ENCODE data around the gene EFCAB6.

DNA sequence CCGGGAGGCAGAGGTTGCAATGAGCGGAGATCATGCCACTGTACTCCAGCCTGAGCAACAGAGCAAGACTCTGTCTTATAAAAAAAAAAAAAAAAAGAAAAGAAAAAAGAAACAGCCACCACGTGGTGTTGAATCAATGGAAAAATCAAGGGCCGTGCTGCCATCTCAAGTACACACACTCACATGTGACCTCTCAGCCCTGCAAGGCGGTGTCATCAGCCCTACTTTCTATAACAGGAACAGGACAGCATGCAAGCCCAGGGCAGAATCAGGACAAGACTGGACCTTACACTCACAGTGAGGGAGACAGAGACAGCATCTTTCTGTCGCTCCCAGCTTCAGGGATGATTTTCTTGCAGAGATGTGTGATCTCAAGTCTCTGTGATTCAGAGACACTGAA is 220.7 kb downstream of the EFCAB6 start:
- TF ChIP-seq ZNF423 (CRISPR knock-in tag; IDR thresholded peaks at IDR 0.05) (no peak), KAT7 (CRISPR knock-in tag; IDR thresholded peaks at IDR 0.05; ENCODE audit: borderline replicate concordance) (no peak), NR2C2 (CRISPR knock-in tag; IDR thresholded peaks at IDR 0.05) (no peak), PRRX2 (CRISPR knock-in tag; IDR thresholded peaks at IDR 0.05) (no peak)
- TF ChIP-seq, protein P1, sequence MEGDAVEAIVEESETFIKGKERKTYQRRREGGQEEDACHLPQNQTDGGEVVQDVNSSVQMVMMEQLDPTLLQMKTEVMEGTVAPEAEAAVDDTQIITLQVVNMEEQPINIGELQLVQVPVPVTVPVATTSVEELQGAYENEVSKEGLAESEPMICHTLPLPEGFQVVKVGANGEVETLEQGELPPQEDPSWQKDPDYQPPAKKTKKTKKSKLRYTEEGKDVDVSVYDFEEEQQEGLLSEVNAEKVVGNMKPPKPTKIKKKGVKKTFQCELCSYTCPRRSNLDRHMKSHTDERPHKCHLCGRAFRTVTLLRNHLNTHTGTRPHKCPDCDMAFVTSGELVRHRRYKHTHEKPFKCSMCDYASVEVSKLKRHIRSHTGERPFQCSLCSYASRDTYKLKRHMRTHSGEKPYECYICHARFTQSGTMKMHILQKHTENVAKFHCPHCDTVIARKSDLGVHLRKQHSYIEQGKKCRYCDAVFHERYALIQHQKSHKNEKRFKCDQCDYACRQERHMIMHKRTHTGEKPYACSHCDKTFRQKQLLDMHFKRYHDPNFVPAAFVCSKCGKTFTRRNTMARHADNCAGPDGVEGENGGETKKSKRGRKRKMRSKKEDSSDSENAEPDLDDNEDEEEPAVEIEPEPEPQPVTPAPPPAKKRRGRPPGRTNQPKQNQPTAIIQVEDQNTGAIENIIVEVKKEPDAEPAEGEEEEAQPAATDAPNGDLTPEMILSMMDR (IDR thresholded peaks at IDR 0.05) = no peak
- TF ChIP-seq, protein P2, sequence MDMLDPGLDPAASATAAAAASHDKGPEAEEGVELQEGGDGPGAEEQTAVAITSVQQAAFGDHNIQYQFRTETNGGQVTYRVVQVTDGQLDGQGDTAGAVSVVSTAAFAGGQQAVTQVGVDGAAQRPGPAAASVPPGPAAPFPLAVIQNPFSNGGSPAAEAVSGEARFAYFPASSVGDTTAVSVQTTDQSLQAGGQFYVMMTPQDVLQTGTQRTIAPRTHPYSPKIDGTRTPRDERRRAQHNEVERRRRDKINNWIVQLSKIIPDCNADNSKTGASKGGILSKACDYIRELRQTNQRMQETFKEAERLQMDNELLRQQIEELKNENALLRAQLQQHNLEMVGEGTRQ (CRISPR knock-in tag; IDR thresholded peaks at IDR 0.05) = no peak
- TF ChIP-seq, protein P3, sequence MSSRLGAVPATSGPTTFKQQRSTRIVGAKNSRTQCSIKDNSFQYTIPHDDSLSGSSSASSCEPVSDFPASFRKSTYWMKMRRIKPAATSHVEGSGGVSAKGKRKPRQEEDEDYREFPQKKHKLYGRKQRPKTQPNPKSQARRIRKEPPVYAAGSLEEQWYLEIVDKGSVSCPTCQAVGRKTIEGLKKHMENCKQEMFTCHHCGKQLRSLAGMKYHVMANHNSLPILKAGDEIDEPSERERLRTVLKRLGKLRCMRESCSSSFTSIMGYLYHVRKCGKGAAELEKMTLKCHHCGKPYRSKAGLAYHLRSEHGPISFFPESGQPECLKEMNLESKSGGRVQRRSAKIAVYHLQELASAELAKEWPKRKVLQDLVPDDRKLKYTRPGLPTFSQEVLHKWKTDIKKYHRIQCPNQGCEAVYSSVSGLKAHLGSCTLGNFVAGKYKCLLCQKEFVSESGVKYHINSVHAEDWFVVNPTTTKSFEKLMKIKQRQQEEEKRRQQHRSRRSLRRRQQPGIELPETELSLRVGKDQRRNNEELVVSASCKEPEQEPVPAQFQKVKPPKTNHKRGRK (CRISPR knock-in tag; IDR thresholded peaks at IDR 0.05; ENCODE audit: borderline replicate concordance) = no peak
- TF ChIP-seq, protein P4, sequence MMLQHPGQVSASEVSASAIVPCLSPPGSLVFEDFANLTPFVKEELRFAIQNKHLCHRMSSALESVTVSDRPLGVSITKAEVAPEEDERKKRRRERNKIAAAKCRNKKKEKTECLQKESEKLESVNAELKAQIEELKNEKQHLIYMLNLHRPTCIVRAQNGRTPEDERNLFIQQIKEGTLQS (CRISPR knock-in tag; conservative IDR thresholded peaks at IDR 0.05) = no peak
- TF ChIP-seq, protein P5, sequence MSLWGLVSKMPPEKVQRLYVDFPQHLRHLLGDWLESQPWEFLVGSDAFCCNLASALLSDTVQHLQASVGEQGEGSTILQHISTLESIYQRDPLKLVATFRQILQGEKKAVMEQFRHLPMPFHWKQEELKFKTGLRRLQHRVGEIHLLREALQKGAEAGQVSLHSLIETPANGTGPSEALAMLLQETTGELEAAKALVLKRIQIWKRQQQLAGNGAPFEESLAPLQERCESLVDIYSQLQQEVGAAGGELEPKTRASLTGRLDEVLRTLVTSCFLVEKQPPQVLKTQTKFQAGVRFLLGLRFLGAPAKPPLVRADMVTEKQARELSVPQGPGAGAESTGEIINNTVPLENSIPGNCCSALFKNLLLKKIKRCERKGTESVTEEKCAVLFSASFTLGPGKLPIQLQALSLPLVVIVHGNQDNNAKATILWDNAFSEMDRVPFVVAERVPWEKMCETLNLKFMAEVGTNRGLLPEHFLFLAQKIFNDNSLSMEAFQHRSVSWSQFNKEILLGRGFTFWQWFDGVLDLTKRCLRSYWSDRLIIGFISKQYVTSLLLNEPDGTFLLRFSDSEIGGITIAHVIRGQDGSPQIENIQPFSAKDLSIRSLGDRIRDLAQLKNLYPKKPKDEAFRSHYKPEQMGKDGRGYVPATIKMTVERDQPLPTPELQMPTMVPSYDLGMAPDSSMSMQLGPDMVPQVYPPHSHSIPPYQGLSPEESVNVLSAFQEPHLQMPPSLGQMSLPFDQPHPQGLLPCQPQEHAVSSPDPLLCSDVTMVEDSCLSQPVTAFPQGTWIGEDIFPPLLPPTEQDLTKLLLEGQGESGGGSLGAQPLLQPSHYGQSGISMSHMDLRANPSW (CRISPR knock-in tag; conservative IDR thresholded peaks at IDR 0.05; ENCODE audit: low read depth) = no peak
- TF ChIP-seq, protein P6, sequence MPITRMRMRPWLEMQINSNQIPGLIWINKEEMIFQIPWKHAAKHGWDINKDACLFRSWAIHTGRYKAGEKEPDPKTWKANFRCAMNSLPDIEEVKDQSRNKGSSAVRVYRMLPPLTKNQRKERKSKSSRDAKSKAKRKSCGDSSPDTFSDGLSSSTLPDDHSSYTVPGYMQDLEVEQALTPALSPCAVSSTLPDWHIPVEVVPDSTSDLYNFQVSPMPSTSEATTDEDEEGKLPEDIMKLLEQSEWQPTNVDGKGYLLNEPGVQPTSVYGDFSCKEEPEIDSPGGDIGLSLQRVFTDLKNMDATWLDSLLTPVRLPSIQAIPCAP (CRISPR knock-in tag; IDR thresholded peaks at IDR 0.05) = no peak
- TF ChIP-seq, protein P7, sequence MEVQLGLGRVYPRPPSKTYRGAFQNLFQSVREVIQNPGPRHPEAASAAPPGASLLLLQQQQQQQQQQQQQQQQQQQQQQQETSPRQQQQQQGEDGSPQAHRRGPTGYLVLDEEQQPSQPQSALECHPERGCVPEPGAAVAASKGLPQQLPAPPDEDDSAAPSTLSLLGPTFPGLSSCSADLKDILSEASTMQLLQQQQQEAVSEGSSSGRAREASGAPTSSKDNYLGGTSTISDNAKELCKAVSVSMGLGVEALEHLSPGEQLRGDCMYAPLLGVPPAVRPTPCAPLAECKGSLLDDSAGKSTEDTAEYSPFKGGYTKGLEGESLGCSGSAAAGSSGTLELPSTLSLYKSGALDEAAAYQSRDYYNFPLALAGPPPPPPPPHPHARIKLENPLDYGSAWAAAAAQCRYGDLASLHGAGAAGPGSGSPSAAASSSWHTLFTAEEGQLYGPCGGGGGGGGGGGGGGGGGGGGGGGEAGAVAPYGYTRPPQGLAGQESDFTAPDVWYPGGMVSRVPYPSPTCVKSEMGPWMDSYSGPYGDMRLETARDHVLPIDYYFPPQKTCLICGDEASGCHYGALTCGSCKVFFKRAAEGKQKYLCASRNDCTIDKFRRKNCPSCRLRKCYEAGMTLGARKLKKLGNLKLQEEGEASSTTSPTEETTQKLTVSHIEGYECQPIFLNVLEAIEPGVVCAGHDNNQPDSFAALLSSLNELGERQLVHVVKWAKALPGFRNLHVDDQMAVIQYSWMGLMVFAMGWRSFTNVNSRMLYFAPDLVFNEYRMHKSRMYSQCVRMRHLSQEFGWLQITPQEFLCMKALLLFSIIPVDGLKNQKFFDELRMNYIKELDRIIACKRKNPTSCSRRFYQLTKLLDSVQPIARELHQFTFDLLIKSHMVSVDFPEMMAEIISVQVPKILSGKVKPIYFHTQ (CRISPR knock-in tag; IDR thresholded peaks at IDR 0.05) = no peak
- TF ChIP-seq, protein P8, sequence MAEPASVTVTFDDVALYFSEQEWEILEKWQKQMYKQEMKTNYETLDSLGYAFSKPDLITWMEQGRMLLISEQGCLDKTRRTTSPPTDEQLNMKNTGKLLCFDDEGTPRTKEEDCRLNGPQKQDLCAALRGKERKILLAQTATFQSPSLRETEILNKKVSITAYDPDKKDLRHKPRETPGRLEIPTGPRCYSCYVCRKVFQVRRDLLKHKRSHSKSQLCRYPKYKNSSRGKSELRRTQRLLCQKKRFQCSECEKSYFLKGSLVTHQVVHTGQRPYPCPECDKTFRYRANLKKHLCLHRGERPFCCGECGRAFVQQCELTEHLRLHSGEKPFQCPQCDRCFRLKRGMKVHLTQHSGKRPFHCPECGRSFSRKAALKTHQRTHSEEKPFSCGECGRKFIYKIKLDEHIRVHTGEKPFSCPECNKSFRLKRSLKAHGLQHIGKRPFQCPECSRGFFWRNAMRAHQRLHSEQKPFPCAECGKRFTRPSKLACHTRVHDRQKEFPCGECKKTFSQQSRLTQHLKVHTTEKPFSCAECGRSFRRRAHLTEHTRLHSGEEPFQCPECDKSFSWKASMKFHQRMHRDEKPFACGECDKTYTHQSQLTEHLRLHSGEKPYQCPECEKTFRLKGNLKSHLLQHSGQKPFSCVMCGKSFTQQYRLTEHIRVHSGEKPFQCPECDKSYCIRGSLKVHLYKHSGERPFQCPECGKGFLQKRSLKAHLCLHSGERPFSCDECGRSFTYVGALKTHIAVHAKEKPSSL (CRISPR knock-in tag; conservative IDR thresholded peaks at IDR 0.05) = no peak
